GOT3 (cell line): ENCODE results near the gene MPPED1.

Source experiments
- DNase-seq: peaks from one replicate; lab custom pipeline; 2025; ENCODE audit warnings: mixed read lengths; lab: John Stamatoyannopoulos, UW

Gene MPPED1

DNA sequence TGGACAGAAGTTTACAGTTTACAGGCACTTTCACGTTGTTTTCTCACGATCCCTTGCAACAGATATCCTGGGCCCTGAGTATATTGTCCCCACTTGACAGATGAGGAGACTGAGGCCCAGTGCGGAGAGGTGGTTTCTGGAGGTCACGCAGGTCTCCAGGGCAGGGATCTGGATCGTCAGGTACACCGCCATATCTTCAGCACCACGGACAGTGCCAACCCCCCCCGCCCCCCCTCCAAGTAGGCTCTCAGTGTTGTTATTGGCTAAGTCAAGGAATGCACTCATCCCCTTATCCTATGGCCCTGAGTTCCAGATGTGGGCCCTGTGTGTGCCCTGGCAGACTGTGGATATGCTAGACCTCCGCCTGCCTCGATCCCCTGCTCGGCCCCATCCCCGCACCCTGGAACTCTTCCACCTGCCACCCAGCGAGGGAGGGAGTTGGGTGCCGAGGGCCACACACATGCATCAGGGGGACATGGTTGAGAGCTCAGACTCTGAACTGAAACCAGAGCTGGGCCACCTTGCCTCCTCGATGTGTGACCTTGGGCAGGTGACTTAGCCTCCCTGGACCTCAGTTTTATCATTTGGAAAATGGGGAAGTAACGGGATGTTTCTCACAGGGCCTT is 37.5 kb downstream of the MPPED1 start:
- no peak for DNase-seq

DNA sequence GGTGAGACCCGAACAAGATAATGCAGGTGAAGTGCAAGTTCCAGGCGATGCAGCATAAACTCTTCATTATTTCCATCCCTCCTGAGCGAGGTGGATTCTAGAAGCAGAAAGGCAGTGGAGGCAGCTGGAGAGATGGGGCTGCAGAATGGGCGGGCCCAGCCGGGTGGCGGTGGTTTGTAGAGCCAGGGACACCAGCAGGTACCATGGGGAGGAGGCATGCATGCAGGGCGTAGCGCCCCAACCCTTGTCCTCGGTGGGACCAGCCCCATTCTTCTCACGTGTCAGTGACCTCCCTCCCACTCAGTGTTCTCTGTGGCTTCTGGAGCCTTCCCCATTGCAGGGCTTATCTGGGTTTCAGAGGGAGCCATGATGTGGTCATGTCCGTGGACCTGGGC is 38.0 kb downstream of the MPPED1 start:
- no peak for DNase-seq

DNA sequence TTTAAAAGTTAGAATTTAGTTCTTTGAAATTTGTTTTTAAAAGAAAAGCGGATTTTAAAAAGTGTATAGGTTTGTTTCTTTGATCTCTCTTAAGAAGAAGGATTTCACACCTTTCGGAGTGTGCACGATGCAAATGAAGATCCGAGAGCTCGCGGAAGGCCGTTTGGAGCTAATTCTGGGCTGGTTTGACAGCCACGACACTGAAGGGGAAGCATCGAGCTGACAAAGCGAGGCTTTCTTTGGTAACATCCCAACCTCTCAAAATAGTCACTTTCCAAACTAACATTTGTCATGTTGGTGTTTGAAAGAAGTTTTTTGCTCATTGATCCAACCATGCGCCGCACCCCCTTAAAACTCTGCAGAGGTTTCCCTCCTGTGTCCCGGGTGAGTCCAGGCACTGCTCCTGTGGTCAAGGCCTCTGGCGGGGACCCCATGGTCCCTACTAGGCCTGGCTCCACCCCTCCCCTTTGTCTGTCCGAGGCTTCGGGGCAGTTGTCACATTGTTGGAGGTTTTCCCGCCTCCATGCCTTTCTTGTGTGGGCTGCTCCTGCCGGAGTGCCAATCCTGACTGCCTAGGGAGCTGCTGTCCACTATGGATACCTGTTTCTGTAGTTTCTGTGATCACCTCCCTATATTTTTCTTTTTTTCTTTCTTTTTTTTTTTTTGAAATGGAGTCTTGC is 39.7 kb downstream of the MPPED1 start:
- DNase-seq: no peak

DNA sequence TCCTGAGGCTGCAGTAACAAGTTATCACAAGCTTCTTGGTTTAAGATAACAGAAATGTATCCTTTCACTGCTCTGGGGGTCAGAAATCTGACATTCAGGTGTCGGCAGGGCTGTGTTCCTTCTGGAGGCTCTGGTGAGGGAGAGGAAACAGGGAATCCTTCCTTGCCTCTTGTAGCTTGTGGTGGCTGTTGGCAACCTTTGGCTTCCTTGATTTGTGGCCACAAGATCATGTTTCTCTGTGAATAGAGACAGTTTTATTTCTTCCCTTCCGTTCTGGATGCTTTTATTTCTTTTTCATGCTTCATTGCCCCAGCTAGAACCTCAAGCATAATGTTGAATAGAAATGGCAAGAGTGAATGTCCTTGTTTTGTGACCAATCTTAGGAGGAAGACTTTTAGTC is 44.0 kb downstream of the MPPED1 start:
- no peak for DNase-seq

DNA sequence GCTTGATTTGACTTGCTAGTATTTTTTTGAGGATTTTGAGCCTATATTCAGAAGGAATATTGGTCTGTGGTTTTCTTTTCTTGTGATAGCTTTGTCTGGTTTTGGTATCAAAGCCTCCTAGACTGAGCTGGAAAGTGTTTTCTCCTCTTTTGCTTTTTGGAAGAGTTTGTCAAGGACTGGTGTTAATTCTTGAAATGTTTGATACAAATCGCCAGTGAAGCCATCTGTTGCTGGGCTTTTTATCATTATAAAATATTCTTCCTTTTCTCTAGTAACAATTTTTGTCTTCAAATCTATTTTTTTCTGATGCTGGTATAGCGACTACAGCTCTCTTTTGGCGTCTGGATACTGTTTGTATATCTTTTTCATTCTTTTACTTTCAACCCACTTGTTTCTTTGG is 45.2 kb downstream of the MPPED1 start:
- DNase-seq: no peak

DNA sequence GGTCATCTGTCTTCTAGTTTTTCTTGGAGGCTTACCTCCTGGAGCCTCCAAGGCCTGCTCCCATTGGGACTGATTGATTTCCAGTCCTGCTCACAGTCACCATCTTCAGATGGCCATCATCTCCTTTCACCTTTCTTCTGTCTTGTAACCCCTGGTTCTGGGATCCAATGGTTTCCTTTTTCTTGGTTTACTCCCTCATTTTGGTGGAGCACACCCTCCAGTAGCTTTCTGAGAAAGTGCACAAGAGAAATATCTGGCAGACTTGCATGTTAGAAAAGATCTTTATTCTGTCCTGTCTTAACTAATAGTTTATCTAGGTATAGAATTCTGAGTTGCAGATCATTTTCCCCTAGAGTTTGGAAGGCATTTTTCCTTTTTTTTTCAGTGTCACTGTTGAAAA is 50.9 kb downstream of the MPPED1 start:
- DNase-seq: no peak

DNA sequence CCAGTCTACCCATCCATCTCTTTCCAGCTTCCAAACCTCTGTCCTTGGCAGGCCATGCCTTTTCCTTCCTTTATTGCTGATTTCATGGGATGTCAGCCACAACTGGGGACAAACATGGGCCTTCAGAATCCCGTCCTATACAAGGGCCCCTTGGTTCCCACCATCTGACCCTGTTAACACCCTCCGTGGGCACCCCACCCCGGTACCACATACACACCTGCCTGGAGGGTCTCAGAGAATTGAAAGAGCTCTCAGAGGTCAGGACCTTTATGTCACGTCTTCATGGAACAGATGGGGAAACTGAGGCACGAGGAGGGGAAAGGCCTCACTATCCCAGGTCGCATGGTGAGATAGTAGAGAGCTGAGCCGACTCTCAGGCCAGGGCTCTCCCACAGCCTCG is 53.0 kb downstream of the MPPED1 start:
- DNase-seq: no peak

DNA sequence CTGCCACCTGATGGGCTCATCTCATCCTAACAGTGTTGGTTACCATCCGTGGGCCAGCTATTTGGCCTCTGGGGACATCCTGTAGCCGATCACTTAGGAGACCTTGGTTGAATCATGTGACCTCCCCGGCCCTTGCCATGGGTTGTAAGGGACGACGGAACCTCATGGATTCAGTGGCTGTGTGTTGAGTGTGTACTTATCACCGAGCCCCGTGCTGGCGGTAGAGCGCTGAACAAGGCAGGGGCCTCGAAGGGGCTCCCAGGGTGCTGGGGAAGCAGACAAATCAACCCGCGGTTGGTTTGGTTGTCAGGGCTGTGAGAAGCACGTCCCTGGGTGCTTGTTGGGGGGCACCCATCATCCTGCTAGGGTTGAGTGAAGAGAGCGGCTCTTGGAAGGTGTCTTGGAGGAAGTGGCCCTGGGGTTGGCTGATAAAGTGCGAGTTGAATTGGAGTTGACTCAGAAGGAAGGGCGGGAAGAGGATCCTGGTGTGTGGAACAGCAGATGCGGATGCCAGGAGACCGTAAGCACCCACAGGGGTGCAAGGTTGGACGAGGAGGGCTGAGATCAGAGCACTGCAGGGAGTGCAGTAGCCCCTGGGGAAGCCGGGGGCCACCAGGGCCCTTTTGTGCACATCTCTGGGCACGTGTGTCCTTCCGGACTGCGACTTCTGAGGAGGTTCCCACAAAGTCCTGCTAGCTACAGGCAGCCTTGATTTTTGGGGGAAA is 53.6 kb downstream of the MPPED1 start:
- DNase-seq: no peak

DNA sequence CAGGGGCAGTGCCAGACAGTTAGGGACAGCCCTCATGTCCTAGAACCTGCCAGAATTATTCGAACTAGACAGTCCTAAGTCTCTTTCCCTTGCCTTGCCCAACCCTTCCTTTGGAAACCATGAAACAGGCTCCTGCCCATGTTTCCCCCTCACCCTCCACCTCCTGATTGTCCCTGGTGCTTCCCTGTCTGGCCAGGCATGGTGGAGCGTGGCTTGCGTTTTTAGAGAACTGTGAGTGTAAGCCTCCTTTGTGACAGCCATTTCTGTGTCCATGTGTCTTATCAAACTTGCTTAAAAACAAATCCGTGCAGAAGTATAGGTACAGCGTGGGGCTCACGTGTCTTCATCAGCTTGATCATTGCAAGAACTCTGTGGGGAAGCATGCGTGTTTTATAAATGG is 54.9 kb downstream of the MPPED1 start:
- DNase-seq: no peak

DNA sequence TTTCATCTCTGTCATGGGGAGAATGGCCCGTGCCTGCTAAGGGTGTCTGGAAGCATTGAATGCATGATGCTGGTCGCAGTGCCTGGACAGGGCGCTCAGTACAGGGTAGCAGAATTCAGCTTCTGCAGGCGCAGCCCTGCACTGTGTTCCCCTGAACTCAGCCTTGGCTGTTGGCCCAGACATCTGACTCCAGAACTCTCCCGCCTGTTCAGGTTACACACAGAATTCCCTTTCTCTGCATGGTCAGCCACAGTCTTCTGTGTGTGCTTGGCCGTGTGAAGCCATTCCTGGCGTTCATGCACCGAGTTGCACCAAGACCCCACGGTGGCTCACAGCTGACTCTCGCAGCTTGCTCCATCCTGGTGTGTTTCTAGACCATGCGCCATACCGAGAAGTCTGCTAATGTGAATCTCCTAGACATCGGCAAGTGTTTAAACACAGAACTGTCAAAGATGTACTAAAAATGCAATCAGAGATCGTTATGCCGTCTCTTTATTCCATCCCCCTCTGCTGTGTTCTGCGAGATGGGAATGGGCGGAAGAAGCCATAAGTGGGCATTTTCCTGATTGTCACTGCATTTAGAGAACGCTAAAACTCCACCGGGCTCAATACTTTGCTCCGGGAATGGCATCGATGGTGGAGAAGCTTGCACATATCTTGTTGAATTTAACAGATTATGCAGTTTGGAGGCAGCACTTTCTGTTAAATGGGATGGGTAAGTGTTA is 55.6 kb downstream of the MPPED1 start:
- DNase-seq: no peak

DNA sequence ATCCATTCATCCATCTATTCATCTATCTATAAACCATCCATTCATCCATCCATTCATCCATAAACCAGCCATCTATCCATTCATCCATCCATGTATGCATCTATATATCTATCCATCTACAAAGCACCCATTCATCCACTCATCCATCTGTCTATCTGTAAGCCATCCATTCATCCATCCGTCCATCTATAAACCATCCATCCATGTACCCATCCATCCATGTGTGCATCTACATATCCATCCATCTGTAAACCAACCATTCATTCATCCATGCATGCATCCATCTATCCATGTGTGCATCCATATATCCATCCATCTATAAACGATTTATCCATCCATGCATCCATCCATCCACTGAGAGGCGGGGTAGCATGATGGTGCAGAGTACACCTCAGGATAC is 58.4 kb downstream of the MPPED1 start:
- DNase-seq: no peak

DNA sequence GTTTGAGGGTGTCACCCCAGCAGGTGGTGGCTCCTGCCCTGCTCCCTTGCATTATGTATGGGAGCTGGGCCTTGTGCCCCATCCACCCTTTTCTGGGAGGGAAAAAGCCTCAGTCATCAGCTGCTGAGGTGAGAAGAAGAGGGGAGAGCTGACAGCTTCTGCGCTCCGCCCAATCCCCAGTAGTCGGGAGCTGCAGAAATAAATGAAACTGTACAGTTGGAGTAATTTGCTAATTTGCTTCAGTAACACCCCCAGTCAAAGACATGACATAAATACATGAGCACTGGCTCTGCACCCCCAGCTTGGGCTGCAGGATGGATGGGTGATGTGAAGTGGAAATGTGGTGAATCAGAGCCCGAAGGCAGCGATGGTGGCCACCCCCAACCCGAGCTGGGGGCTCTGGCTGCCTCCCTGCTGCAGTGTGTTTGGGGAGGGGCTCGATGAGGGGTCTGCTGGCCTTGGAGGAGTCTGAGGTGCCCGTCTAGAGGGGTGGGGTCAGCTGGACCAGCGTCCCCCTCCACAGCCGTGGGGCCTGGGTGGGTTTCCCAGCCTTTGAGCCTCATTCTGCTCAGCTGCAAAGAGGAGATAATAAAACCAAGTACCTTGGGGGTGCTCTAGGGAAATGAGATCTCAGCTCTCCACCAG is 59.2 kb downstream of the MPPED1 start:
- no peak for DNase-seq

DNA sequence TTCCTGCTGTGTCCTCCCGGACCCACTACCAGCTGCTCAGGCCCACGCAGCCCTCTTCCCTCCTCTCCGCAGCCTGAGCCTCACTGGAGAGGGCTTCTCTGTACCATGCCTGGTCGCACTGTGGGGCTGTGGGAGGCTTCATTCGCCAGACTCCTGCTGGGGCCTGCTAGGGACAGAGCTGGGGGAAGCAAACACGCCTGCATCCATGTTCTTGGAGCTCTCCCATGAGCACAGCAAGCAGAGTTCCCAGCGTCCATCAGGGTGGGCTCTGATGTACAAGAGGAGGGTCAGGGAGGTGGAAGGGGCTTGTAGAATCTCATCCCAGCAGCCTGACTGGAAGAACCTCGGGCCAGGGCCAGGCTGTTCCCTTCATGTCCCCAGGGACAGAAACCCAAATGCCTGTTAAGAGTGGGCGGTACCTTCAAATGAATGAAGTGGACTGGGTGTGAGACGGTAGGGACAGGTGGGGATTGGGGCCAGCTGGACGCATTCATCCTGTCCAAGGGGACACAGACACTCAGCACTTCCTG is 59.9 kb downstream of the MPPED1 start:
- DNase-seq: no peak

DNA sequence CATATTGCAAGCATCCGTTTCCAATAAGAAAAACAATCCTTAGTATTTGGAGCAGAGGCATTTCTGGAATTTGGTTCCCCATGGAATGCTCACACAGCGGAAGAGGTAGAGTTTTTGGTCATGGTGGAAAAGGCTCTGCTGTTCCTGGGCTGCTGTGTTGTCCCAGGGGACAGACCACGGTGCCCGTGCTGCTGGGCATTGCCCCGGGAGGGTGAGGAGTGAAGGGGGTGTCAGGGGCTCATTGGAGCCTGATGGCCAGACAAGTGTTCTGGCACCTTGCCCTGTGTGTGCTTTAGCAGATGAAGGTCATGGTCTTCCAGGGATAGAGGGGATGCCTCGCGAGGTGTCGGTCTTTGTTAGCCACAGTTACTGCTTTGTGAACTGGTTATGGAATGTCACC is 61.2 kb downstream of the MPPED1 start:
- DNase-seq: no peak

DNA sequence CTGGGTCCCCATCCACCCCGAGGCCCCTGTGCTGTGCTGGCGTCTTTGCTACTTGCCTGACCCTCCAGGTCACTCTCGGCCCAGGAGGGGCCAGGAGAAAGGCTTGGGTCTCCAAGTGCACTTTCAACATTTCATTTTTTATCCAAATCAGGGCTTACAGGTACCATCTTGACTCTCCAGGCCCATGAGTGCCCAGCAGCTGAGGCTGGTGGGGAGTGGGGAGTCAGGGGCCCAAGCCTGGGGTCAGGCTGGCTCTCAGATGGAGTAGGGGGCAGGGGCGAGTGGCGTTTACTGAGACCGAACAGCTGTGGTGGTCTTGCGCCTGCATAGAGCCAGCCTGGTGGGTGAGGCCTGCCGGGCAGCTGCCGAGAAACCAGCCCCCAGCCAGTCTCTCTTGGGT is 61.6 kb downstream of the MPPED1 start:
- no peak for DNase-seq

DNA sequence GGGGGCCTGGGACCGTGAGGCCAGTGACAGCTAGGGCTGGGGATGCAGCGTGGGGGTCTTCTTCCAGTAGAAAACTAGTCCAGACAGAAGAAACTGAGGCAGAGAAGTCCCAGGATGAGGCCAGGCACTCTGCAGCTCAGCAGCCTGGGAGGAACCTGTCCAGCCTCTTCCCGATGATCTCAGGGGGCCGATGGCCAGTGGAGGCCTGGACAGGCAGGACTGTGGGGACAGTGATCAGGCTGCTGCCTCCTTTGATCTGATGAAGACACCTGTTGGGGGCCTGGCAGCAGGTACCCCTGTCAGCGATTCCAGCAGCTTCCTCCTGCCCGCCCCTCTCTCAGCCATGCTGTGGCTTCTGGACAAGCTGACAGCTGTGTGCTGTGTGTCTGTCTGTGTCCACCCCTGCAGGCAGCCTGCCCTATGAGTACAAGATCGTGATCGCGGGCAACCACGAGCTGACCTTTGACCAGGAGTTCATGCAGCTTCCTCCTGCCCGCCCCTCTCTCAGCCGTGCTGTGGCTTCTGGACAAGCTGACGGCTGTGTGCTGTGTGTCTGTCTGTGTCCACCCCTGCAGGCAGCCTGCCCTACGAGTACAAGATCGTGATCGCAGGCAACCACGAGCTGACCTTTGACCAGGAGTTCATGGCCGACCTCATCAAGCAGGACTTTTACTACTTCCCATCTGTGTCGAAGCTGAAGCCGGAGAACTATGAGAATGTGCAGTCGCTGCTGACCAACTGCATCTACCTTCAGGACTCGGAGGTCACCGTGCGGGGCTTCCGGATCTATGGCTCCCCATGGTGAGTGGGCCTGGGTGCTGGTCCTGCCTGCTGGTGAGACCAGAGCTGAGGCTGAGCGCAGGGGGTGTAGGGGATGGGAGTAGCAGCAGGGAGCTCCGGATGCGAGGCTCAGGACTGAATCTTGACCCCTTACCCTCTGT is 62.6 kb downstream of the MPPED1 start:
- DNase-seq: no peak

DNA sequence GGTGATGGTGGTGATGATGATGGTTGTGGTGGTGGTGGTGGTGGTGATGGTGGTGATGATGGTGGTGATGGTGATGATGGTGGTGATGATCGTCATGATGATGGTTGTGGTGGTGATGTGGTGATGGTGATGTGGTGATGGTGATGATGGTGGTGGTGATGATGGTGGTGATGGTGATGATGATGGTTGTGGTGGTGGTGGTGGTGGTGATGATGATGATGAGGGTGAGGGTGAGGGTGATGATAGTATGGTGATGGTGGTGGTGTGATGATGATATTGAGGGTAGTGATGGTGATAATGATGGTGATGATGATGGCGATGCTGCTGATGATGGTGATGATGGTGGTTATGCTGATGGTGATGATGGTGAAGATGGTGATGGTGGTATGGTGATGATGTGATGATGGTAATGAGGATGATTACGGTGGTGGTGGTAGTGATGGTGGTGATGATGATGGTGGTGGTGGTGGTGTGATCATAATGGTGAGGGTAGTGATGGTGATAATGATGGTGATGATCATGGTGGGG is 63.8 kb downstream of the MPPED1 start:
- DNase-seq: no peak

DNA sequence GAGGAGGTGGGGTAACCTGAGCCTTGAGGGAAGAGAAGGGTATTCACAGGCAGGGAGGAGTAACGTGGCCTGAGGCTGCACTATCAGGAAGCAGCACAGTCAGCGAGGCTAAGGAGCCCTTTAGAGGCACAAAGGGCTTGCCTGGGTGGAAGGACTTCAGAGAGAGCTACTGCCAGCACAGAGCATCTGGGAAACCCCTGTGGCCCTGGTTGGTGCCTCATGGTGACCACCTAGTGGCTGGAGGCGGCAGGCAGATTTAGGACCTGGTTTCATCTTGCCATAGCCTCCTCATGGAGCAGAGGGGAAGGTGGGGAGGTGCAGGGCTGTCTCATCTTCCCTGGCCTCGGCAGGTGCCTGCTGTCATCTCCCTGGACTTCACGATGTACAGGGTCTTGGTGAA is 64.5 kb downstream of the MPPED1 start:
- no peak for DNase-seq

DNA sequence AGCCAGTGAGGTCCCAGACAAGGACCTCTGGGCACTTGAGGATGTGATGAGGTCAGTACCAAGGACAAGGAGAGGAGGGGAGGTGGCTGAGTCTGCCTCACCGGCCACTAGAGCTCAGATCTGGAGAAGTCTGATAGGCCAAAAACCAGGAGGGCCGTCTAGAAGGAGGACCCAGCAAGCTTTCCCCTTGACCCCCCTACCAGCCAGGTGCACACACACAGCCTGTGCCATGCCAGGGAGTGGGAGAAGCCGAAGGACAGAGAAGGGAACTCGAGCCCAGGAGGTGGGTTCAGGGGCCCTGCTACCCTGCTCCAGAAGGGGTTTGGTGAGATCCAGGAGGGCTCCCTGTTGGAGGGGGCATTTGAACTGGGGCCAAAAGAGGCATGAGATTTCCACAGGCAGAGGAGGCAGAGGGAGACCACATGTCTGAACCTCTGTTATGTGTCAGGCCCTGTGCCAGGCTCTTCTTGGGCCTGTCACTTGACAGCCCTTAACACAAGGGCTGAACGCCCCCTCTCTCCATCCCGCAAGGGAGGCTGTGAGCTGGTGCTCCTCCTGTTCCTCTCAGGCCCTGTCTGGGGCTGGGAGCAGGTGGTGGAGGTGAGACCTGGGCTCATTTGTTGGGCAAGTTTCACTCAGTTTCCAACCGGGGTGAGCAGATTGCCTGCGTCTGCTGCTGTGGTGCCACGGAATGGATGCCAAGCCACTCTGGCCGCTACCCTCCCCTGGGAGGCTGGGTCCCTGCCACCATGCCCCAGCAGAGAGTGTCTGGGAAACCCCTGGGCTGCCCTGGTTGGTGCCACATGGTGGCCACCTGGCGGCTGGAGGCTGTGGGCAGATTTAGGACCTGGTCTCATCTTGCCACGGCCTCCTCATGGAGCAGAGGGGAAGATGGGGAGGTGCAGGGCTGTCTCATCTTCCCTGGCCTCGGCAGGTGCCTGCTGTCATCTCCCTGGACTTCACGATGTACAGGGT is 65.2 kb downstream of the MPPED1 start:
- DNase-seq: no peak
